ENCODE data around the gene RNF215. TPM values are rescaled to one million over a fixed set of nuclear protein-coding genes. Genes with fewer than 3 reads are reported as not detected.

Gene RNF215
- total RNA-seq: 4.8 TPM

GRCh38 chr22:30386960-30387827 is at the start of gene RNF215:
RNF215 (minus strand) TSS chr22:30387411; CDS start chr22:30387313, 98 bp downstream.
- peak; percentile 86 for ATAC-seq

GRCh38 chr22:30436196-30436595 is 49.0 kb upstream of the RNF215 start:
- ATAC-seq: no peak

GRCh38 chr22:30435674-30436126 is 48.5 kb upstream of the RNF215 start:
- no peak for ATAC-seq

GRCh38 chr22:30434843-30435242 is 47.6 kb upstream of the RNF215 start:
- no peak for ATAC-seq

GRCh38 chr22:30433773-30434172 is 46.6 kb upstream of the RNF215 start:
- ATAC-seq: no peak

- no peak for ATAC-seq
These were observed 46.0 kb upstream of the RNF215 start for GRCh38 chr22:30433227-30433626.

- ATAC-seq: no peak
These were observed 45.3 kb upstream of the RNF215 start for GRCh38 chr22:30432520-30432919.

- no peak for ATAC-seq
These were observed 44.9 kb upstream of the RNF215 start for GRCh38 chr22:30432096-30432495.

GRCh38 chr22:30430933-30431332 is 43.7 kb upstream of the RNF215 start:
- no peak for ATAC-seq

- ATAC-seq: no peak
These were observed 42.7 kb upstream of the RNF215 start for GRCh38 chr22:30429887-30430286.

GRCh38 chr22:30427871-30428270 is 40.7 kb upstream of the RNF215 start:
- ATAC-seq: no peak

- ATAC-seq: peak; percentile 40
These were observed 39.5 kb upstream of the RNF215 start for GRCh38 chr22:30426388-30427353.

- ATAC-seq: no peak
These were observed 38.6 kb upstream of the RNF215 start, which contains the start of gene MTFP1 for GRCh38 chr22:30425616-30426387. MTFP1 (plus strand) TSS chr22:30425768; CDS start chr22:30425880, 112 bp downstream.

- no peak for ATAC-seq
These were observed 38.1 kb upstream of the RNF215 start for GRCh38 chr22:30425327-30425615.

- no peak for ATAC-seq
These were observed 37.5 kb upstream of the RNF215 start for GRCh38 chr22:30424534-30425326.

- peak; percentile 89 for ATAC-seq
These were observed 36.8 kb upstream of the RNF215 start for GRCh38 chr22:30423959-30424533.

- peak; percentile 19 for ATAC-seq
These were observed 36.2 kb upstream of the RNF215 start for GRCh38 chr22:30423301-30423958.

- ATAC-seq: peak; percentile 60
These were observed 35.5 kb upstream of the RNF215 start for GRCh38 chr22:30422481-30423300.

GRCh38 chr22:30421695-30422480 is 34.7 kb upstream of the RNF215 start:
- no peak for ATAC-seq
